Rectal smooth muscle tissue (tissue), 1 donor: ENCODE measurements around the gene SERPINB8.
A peak's percentile ranks its signal among the peaks of the same experiment; 100 is the strongest.

ENCODE experiments used
- H3K27ac ChIP-seq: one replicate; pipeline ENCODE4 v1.7.0; 2013; ENCODE audit warnings: low read depth, low read length, inconsistent platforms
- H3K27me3 ChIP-seq: one replicate; pipeline ENCODE4 v1.7.0; 2013; ENCODE audit warnings: low read length; ENCODE audit not compliant: control insufficient read depth, insufficient read depth
- H3K36me3 ChIP-seq: one replicate; pipeline ENCODE4 v1.7.0; 2013; ENCODE audit warnings: low read length; ENCODE audit not compliant: control insufficient read depth, insufficient read depth
- H3K4me1 ChIP-seq: one replicate; pipeline ENCODE4 v1.7.0; 2013; ENCODE audit warnings: low read length; ENCODE audit not compliant: control insufficient read depth, insufficient read depth
- H3K4me3 ChIP-seq: one replicate; pipeline ENCODE4 v1.7.0; 2013; ENCODE audit warnings: low read length
- H3K9ac ChIP-seq: one replicate; pipeline ENCODE4 v1.7.0; 2013; ENCODE audit warnings: low read length

The SERPINB8 gene

GRCh38 chr18:63972002-63972376 lies 2.1 kb downstream of the SERPINB8 start:
- no peak overlapping the region for H3K27ac ChIP-seq
- H3K4me1 ChIP-seq: no peaks in the 10 kb centered on the region
- H3K27me3 ChIP-seq: no peaks in the 10 kb centered on the region
- no peak overlapping the region for H3K4me3 ChIP-seq
- no peaks in the 10 kb centered on the region for H3K36me3 ChIP-seq
- H3K9ac ChIP-seq: no peak overlapping the region

- Histone ChIP-seq H3K4me1 (no peaks in the 10 kb centered on the region), H3K9ac (no peak overlapping the region), H3K27ac (no peak overlapping the region), H3K27me3 (no peaks in the 10 kb centered on the region), H3K4me3 (no peak overlapping the region), H3K36me3 (no peaks in the 10 kb centered on the region)
Measured at GRCh38 chr18:63974991-63975390, 5.1 kb downstream of the SERPINB8 start.

- Histone ChIP-seq H3K4me3 (no peak overlapping the region), H3K4me1 (no peaks in the 10 kb centered on the region), H3K27me3 (no peaks in the 10 kb centered on the region), H3K9ac (no peak overlapping the region), H3K36me3 (no peaks in the 10 kb centered on the region), H3K27ac (no peak overlapping the region)
Measured at GRCh38 chr18:63975628-63976027, 5.7 kb downstream of the SERPINB8 start.

DNA sequence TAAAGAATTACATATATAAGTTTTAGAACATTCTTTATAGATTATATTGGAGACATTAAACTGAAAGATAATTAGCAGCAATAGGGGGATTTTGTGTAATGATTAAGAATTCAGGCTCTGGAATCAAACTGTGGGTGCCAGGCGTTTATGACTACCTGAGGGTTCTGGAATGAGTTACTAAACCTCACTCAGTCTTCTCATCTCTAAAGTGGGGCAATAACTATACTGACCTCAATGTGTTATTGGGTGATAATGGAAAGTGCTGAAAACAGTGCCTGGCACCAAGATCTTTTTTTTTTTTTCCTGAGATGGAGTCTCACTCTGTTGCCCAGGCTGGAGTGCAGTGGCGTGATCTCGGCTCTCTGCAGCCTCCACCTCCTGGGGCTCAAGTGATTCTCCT lies 7.2 kb downstream of the SERPINB8 start:
- no peak overlapping the region for H3K4me3 ChIP-seq
- no peak overlapping the region for H3K27ac ChIP-seq
- H3K9ac ChIP-seq: no peak overlapping the region
- H3K36me3 ChIP-seq: no peaks in the 10 kb centered on the region
- H3K4me1 ChIP-seq: no peaks in the 10 kb centered on the region
- H3K27me3 ChIP-seq: no peaks in the 10 kb centered on the region

- no peak overlapping the region for H3K9ac ChIP-seq
- peak overlapping the region; percentile 60 for H3K27ac ChIP-seq
Measured at GRCh38 chr18:63979409-63979920, 9.6 kb downstream of the SERPINB8 start.

GRCh38 chr18:63980027-63980426 lies 10.1 kb downstream of the SERPINB8 start:
- Histone ChIP-seq H3K9ac (no peak overlapping the region), H3K36me3 (no peaks in the 10 kb centered on the region), H3K4me3 (peak overlapping the region; percentile 44), H3K27ac (peak overlapping the region; percentile 60), H3K27me3 (no peaks in the 10 kb centered on the region), H3K4me1 (no peaks in the 10 kb centered on the region)

More at GRCh38 chr18:63979409-63979920, 9.6 kb downstream of the SERPINB8 start:
- Histone ChIP-seq H3K36me3 (no peaks in the 10 kb centered on the region), H3K4me3 (peak overlapping the region; percentile 44), H3K27me3 (no peaks in the 10 kb centered on the region), H3K4me1 (no peaks in the 10 kb centered on the region)

GRCh38 chr18:63980896-63981460 lies 11.1 kb downstream of the SERPINB8 start:
- Histone ChIP-seq H3K36me3 (no peaks in the 10 kb centered on the region), H3K27me3 (no peaks in the 10 kb centered on the region), H3K4me3 (no peak overlapping the region), H3K4me1 (no peaks in the 10 kb centered on the region), H3K27ac (no peak overlapping the region), H3K9ac (no peak overlapping the region)

- H3K27ac ChIP-seq: no peak overlapping the region
- H3K4me1 ChIP-seq: no peaks in the 10 kb centered on the region
- H3K4me3 ChIP-seq: no peak overlapping the region
- H3K36me3 ChIP-seq: no peaks in the 10 kb centered on the region
- H3K27me3 ChIP-seq: no peaks in the 10 kb centered on the region
- H3K9ac ChIP-seq: no peak overlapping the region
Measured at GRCh38 chr18:63981719-63982118, 11.8 kb downstream of the SERPINB8 start.

GRCh38 chr18:63982361-63982760 lies 12.5 kb downstream of the SERPINB8 start:
- Histone ChIP-seq H3K36me3 (no peaks in the 10 kb centered on the region), H3K4me3 (no peak overlapping the region), H3K4me1 (no peaks in the 10 kb centered on the region), H3K9ac (no peak overlapping the region), H3K27ac (no peak overlapping the region), H3K27me3 (no peaks in the 10 kb centered on the region)

- no peaks in the 10 kb centered on the region for H3K4me1 ChIP-seq
- H3K9ac ChIP-seq: no peak overlapping the region
- H3K27ac ChIP-seq: no peak overlapping the region
- no peak overlapping the region for H3K4me3 ChIP-seq
- no peaks in the 10 kb centered on the region for H3K27me3 ChIP-seq
- no peaks in the 10 kb centered on the region for H3K36me3 ChIP-seq
Measured at GRCh38 chr18:63986885-63987284, 17.0 kb downstream of the SERPINB8 start.

GRCh38 chr18:63987743-63988142 lies 17.9 kb downstream of the SERPINB8 start:
- Histone ChIP-seq H3K4me1 (no peaks in the 10 kb centered on the region), H3K9ac (no peak overlapping the region), H3K27ac (no peak overlapping the region), H3K27me3 (no peaks in the 10 kb centered on the region), H3K36me3 (no peaks in the 10 kb centered on the region), H3K4me3 (no peak overlapping the region)

- no peaks in the 10 kb centered on the region for H3K4me1 ChIP-seq
- no peaks in the 10 kb centered on the region for H3K36me3 ChIP-seq
- no peak overlapping the region for H3K9ac ChIP-seq
- no peaks in the 10 kb centered on the region for H3K27me3 ChIP-seq
- no peak overlapping the region for H3K27ac ChIP-seq
- no peak overlapping the region for H3K4me3 ChIP-seq
Measured at GRCh38 chr18:63992751-63993150, 22.9 kb downstream of the SERPINB8 start.

- H3K36me3 ChIP-seq: no peaks in the 10 kb centered on the region
- H3K27me3 ChIP-seq: no peaks in the 10 kb centered on the region
- no peak overlapping the region for H3K9ac ChIP-seq
- H3K4me1 ChIP-seq: no peaks in the 10 kb centered on the region
- no peak overlapping the region for H3K4me3 ChIP-seq
- no peak overlapping the region for H3K27ac ChIP-seq
Measured at GRCh38 chr18:63994783-63995399, 25.0 kb downstream of the SERPINB8 start.
